Measurements from ENCODE around the gene CRAT.

DNA sequence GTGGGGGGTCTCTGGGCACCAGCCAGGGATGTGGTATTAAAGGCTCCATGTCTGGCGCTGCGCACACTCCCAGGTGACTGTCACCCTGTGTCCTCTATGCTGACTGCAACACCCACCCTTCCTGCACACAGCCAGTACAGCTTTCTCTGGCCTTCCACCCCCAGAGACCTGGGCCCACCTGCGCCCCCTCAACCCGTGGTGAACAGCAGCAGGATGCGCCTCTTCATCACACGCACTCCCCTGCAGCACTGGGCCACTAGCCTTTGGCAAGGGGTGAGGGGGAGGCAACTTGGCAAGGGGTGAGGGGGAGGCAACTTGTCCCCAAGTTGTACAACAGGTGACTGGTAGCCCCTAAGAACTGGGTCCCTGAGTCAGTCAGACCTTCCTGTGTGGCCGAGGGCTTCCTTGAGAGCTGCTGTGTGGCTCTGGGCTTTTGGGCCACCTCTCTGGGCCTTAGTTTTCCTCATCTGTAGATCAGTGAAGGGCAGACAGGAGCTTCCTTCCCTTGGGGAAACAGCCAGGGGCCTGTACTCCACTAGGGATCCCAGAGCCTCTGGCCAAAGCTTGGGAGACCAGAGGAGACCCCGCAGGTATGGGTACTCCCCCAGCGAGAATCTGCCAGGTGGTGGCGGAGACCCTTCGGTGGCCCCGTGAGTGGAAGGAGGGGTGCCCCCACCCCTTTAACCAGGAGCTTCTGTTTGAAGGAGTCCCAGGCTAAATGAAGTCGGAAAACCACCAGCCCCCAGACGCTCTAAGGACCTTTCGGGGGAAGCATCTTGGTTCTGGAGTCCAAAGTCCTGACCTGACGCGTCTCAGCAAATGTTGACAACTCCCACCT lies 4.5 kb downstream of the CRAT start:
- TF ChIP-seq, protein P1, sequence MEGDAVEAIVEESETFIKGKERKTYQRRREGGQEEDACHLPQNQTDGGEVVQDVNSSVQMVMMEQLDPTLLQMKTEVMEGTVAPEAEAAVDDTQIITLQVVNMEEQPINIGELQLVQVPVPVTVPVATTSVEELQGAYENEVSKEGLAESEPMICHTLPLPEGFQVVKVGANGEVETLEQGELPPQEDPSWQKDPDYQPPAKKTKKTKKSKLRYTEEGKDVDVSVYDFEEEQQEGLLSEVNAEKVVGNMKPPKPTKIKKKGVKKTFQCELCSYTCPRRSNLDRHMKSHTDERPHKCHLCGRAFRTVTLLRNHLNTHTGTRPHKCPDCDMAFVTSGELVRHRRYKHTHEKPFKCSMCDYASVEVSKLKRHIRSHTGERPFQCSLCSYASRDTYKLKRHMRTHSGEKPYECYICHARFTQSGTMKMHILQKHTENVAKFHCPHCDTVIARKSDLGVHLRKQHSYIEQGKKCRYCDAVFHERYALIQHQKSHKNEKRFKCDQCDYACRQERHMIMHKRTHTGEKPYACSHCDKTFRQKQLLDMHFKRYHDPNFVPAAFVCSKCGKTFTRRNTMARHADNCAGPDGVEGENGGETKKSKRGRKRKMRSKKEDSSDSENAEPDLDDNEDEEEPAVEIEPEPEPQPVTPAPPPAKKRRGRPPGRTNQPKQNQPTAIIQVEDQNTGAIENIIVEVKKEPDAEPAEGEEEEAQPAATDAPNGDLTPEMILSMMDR (optimal IDR thresholded peaks at IDR 0.05 in 1 of 3, IDR thresholded peaks at IDR 0.05 in 1 of 3, conservative IDR thresholded peaks at IDR 0.05 in 1 of 3; ENCODE audit: extremely low read depth in 1 of 3, insufficient read depth in 2 of 3, low read length in 3 of 3): no peak
- no peak for TF ChIP-seq EZH2 (IDR thresholded peaks at IDR 0.05; ENCODE audit: low read length)

Measured in keratinocyte (primary cell).